Kidney capillary endothelial cell (primary cell): ENCODE measurements around the gene FAM120B.
"Not testable (repeated sequence)": the region's sequence is repeated elsewhere in the genome, so short reads cannot be mapped to it uniquely, and the experiment has no call there.

Experiments
- DNase-seq: peaks from one replicate; pipeline ENCODE4 v3.0.0-alpha.2; 2018; ENCODE audit warnings: low spot score

Gene FAM120B

GRCh38 chr6:170388113-170388512, 81.6 kb downstream of the FAM120B start:
- no peak for DNase-seq

DNA sequence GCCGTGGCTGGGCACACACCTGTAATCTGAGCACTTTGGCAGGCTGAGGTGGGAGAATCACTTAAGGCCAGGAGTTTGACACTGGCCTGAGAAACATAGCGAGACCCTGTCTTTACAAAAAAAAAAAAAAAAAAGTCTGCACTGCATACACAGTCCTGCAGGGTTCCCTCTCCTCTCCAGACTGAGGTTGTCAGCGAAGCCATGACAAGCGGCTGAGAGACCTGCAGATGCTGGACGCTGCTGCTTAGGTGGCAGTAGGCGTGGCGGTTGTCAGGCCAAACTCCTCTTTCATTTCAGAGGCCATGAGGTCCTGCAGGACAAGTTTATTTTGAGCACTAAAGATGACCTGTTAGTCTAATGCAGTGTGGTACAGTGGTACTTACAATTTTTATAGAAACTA, 86.5 kb downstream of the FAM120B start:
- no peak for DNase-seq

- DNase-seq: no peak
Measured at GRCh38 chr6:170393807-170394399, 87.3 kb downstream of the FAM120B start.

DNA sequence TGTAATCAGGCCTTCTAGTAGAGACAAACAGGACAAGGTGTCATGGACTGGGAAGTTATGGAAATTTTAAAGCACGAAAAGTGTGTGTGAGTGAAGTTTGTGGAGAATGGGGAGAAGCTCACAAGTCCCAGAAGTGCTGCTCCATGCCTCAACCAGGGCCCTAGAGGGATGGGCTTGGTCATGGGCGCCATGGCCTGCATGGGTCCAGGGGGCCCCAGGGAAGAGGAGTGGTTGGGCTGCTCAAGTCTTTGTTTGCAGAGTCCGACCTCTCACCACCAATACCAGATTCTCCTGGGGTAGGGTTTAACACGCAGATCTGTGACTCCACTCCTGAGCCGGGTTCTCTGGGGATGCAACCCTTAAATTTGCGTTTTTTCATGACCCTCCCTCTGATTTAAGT, 88.4 kb downstream of the FAM120B start:
- DNase-seq: no peak

DNA sequence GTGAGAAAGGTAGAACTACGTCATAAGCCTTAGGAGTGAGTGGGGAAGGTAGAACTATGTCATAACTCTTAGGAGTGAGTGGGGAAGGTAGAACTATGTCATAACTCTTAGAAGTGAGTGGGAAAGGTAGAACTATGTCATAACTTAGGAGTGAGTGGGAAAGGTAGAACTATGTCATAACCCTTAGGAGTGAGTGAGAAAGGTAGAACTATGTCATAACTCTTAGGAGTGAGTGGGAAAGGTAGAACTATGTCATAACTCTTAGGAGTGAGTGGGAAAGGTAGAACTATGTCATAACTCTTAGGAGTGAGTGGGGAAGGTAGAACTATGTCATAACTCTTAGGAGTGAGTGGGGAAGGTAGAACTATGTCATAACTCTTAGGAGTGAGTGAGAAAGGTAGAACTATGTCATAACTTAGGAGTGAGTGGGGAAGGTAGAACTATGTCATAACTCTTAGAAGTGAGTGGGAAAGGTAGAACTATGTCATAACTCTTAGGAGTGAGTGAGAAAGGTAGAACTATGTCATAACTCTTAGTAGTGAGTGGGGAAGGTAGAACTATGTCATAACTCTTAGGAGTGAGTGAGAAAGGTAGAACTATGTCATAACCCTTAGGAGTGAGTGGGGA, 92.3 kb downstream of the FAM120B start:
- not testable (repeated sequence) for DNase-seq

DNA sequence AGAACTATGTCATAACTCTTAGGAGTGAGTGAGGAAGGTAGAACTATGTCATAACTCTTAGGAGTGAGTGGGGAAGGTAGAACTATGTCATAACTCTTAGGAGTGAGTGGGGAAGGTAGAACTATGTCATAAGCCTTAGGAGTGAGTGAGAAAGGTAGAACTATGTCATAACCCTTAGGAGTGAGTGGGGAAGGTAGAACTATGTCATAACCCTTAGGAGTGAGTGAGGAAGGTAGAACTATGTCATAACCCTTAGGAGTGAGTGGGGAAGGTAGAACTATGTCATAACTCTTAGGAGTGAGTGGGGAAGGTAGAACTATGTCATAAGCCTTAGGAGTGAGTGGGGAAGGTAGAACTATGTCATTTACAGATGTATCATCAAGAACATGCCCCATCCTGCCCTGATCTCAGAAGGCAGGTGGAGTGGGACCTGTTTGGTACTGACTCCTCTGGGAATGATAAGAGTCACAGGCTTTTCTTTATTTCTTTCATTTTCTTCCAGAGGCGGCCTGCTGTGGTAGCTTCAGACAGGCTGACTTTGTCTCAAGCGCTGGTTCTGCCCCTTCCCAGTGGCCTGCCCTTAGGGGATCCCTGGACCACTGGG, 93.5 kb downstream of the FAM120B start:
- DNase-seq: not testable (repeated sequence)

GRCh38 chr6:170402318-170403040, 95.9 kb downstream of the FAM120B start:
- no peak for DNase-seq

DNA sequence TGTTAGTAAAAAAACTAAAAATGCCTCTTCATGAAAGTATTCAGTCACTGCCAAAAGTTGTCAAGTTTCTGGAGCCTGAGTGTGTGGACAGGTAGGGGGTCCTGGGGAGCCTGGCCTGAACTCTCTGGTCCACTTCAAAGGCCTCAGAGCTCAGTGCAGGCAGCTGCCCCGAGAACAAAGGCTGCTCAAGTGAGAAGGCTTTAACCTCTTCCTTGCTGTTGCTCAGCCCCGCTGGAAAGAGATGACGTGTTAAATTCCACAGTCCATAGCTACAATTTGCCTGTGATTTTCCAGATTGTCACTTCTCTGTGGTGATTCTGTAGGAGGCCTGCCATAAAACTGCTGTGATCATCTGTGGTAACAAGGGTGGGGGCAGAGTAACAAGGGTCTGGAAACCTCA, 96.9 kb downstream of the FAM120B start:
- no peak for DNase-seq

- DNase-seq: no peak
Measured at GRCh38 chr6:170404036-170404435, 97.5 kb downstream of the FAM120B start.

GRCh38 chr6:170404697-170405096, 98.1 kb downstream of the FAM120B start:
- no peak for DNase-seq

- DNase-seq: peak; percentile 72
Measured at GRCh38 chr6:170405311-170405975, 98.9 kb downstream of the FAM120B start.

GRCh38 chr6:170407200-170407599, 100.6 kb downstream of the FAM120B start:
- no peak for DNase-seq

DNA sequence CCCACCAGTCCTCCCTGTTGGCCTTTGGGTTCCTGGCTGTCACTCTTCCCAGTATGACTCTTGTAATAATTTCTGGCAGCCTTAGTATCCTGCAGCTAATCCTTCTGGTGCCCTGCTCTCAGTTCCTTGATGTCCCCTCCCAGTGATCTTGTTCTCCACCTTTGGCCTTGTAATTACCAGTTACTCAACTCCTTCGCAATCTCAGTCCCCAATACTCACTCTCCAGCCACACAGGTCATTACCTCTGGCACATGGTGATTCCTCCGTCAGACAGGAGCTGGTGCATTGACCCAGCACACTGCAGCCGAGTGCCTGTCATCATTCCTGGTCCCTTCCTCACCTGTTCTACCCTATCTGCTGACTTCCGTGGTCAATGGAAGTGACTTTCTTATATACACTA, 101.4 kb downstream of the FAM120B start:
- DNase-seq: no peak

DNA sequence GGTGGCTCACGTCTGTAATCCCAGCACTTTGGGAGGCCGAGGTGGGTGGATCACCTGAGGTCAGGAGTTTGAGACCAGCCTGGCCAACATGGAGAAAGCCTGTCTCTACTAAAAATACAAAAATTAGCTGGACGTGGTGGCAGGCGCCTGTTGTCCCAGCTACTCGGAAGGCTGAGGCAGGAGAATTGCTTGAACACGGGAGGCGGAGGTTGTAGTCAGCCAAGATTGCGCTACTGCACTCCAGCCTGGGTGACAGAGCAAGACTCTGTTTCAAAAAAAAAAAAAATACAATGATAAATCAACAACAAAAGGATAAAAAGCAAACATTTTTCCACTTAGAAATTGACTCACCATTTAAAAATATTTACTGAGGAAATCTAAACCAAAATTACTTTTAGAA, 103.2 kb downstream of the FAM120B start:
- not testable (repeated sequence) for DNase-seq

DNA sequence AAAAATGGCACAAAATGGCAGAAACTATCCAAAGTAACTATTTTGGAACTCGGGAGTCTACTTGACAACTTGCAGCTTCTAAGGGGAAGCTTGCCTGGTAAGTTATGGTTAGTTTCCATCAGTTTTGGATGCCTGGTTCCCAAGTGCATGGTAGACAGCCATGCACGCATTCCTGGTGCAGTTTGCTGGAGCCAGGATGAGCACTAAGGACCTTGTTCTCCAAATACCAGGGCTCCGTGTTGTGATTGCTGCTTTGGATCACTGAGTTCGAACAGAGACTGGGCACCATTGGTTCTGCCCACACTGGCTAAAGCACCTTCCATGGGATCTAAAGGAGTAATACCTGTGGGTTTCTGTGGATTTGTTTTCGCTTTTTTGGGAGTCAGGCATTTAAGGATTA, 103.7 kb downstream of the FAM120B start:
- DNase-seq: no peak

DNA sequence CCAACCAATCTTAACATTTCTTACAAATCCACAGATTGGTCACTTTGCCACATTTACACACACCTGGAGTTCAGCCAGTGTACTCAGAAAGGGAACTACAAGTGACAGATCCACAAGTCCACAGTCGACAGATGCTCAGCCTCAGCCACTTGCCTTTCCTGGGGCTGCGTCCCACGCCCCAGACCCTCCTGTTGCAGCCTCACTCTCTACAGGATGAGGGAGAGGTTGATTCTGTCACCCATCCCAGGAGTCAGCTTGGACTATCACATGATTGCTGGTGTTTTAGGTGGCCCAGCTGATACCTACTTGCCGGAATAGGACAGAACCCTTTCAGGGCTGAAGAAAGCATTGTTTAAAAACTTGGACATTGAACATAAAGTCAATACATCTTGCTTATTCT, 108.8 kb downstream of the FAM120B start:
- DNase-seq: no peak

- DNase-seq: no peak
Measured at GRCh38 chr6:170416303-170416702, 109.7 kb downstream of the FAM120B start.

GRCh38 chr6:170416959-170417606, 110.5 kb downstream of the FAM120B start:
- no peak for DNase-seq

DNA sequence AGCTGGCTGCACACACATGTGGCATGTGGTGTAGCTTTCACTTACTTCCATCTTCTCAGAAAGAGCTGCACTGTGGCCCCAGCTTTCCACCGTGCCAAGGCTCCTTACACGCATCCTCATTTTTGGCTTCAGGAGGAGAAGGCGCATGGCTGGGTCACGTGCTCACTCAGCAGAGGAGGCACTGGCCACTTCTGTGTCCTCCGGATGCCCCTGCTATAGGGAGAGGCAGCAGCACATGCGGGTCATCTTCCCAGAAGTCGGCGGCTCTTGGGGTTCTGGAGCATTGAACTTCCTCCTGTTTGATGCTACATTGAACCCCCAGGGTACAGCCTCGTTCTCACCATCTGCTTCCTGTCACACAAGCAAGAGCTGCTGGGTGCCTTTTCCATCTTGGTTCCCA, 111.3 kb downstream of the FAM120B start:
- DNase-seq: no peak

DNA sequence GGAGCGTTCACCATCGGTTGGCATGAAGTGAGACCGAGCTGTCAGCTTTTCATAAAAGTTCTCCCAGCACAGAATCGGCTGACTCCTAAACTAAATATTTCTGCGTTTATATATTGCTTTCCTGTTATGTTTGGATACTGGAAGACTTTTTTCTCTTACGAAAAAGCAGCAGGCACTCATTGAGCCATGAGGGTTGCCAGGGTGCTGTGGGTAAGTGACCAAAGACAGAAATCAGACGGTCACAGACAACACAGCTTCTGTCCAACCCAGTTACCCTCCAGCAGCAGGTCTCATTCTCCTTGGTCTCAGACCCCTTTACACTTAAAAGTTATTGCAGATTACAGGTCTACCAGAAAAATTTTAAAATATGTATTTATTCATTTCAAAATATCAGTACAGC, 113.7 kb downstream of the FAM120B start:
- no peak for DNase-seq

DNA sequence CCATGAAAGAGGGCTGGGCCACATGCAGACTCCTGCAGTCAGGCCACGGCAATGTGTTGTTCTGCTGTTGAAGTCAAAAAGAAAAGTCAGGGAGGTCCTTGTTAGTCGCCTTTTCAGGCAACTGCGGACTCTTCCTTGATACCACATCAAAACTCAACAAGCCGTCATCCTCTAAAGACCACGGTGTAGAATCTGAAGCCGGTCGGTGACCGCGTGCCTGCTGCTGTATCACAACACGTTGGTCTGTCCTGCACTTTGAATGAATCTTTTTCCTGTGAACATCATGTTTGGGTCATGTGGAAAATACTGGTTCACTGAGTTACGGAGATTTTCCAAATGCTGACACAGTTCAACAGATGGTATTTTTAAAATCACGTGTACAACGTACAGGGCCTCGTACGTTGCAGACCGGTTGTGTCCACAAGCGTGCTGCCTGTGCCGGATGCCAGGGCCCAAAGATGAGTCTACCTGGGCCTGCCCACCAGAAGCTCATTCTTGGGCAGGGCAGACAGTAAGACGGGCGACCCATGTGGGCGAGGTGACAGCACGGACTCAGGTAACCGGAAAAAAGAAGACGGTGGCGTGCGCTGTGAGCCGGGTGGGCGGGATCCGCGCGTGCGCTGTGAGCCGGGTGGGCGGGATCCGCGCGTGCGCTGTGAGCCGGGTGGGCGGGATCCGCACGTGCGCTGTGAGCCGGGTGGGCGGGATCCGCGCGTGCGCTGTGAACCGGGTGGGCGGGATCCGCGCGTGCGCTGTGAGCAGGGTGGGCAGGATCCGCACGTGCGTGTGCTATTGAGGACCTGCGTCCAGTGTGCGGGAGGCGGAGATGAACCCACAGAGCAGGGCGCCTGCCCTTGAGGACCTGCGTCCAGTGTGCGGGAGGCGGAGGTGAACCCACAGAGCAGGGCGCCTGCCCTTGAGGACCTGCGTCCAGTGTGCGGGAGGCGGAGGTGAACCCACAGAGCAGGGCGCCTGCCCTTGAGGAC, 114.5 kb downstream of the FAM120B start:
- DNase-seq: no peak
